Effector memory CD4-positive, alpha-beta T cell (primary cell): ENCODE data around the gene SSX3.

Source experiments
- DNase-seq, 3 donors: peaks; one replicate each; pipeline ENCODE4 v3.0.0-alpha.2; 2020
- H3K27ac ChIP-seq: 2 replicates; pipeline ENCODE4 v1.7.0; 2013; ENCODE audit warnings: mild to moderate bottlenecking, low read length, moderate library complexity; ENCODE audit not compliant: insufficient read depth, poor library complexity, severe bottlenecking
- H3K27me3 ChIP-seq: replicated peaks from 2 replicates; pipeline ENCODE4 v1.7.0; 2013; ENCODE audit warnings: mild to moderate bottlenecking, low read length; ENCODE audit not compliant: insufficient read depth, control insufficient read depth, poor library complexity, severe bottlenecking
- H3K36me3 ChIP-seq: 2 replicates; pipeline ENCODE4 v1.7.0; 2013; ENCODE audit warnings: mild to moderate bottlenecking, low read length, moderate library complexity; ENCODE audit not compliant: control insufficient read depth, insufficient read depth
- H3K4me1 ChIP-seq: 2 replicates; pipeline ENCODE4 v1.7.0; 2013; ENCODE audit warnings: low read length, mild to moderate bottlenecking; ENCODE audit not compliant: control insufficient read depth, insufficient read depth, poor library complexity, severe bottlenecking
- H3K4me3 ChIP-seq: 2 replicates; pipeline ENCODE4 v1.7.0; 2013; ENCODE audit warnings: low read length, low read depth, mild to moderate bottlenecking; ENCODE audit not compliant: insufficient read depth, poor library complexity, severe bottlenecking
- H3K9me3 ChIP-seq: 2 replicates; pipeline ENCODE4 v1.7.0; 2013; ENCODE audit warnings: mild to moderate bottlenecking, low read length, moderate library complexity; ENCODE audit not compliant: control insufficient read depth

The SSX3 gene

GRCh38 chrX:48306175-48306574, 50.3 kb downstream of the SSX3 start:
- no peak overlapping the region for H3K4me3 ChIP-seq
- no peaks in the 10 kb centered on the region for H3K36me3 ChIP-seq
- no peak overlapping the region for H3K27ac ChIP-seq
- H3K4me1 ChIP-seq: no peaks in the 10 kb centered on the region
- H3K9me3 ChIP-seq: no peaks in the 10 kb centered on the region
- H3K27me3 ChIP-seq: no peaks in the 10 kb centered on the region
- DNase-seq: no peak
